ENCODE data around the gene HTR7.

- no peak for TF ChIP-seq POLR2A (IDR thresholded peaks at IDR 0.05)
- no peak for TF ChIP-seq CTCF (IDR thresholded peaks at IDR 0.05)
Measured at GRCh38 chr10:90865401-90865800, 7.6 kb upstream of the HTR7 start.

Measured in uterus (tissue), 2 donors.